GM19043 (cell line): ENCODE measurements around the gene ZIK1.

Experiments used
- ATAC-seq: cut with Tn5 transposase; IDR thresholded peaks from one replicate; pipeline ENCODE4 v1.9.1; 2021; ENCODE audit warnings: low read depth; ENCODE audit not compliant: unreplicated experiment

ZIK1 gene

DNA sequence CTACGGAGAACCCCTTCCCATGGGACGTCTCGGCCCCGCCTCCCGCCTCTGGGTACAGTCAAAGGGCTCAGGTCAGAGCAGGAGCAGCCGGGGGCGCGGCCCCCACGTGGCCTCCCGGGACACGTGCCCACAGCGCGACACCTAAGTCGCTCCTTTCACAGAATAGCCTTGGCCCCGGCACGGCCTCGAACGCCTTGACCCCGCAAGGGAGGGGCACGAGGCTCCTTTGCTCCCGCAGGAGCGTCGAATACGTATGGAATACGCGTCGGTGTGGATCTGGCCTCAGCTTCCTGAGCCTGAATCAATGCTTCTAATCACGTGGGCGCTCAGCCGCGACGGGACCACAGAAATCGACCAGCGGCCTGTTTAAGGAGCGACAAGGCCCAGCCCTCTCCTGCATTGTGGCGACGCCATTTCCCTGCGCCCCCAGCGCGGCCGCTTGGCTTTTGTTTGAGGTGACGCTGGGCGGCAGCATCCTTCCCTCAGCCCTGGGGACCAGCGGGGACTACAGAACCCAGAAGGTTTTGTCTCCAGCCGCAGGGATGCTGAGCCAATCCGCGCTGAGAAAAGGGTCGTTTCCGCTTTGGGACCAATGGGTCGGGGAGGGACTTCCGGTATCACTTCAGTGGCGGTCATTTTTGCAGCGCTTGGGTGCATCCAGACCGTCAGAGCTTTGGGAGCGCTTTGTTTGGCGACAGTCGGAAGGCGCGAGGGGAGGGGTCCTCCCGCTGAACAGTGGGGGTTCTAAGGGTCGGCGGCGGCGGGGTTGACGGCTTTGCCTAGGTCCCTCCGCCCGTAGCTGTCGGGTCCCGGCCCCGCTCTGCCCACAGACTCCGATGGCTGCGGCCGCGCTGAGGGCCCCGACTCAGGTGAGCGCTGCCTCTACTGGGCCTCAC lies at the start of gene ZIK1:
Gene ZIK1, plus strand, starts transcription at position 625 of the 896 bp plus-strand sequence. Its CDS starts 212 bp downstream, at position 837.
- ATAC-seq = peak; percentile 93

DNA sequence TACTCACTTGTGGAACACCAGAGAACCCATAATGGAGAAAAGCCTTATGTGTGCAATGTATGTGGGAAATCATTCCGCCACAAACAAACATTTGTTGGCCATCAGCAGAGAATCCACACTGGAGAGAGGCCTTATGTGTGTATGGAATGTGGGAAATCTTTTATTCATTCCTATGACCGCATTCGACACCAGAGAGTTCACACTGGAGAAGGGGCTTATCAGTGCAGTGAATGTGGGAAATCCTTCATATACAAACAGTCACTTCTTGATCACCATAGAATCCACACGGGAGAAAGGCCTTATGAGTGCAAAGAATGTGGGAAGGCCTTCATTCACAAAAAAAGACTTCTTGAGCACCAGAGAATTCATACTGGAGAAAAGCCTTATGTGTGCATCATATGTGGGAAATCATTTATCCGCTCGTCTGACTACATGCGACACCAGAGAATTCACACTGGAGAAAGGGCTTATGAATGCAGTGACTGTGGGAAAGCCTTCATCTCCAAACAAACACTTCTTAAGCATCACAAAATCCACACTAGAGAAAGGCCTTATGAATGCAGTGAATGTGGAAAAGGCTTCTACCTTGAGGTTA lies 45.9 kb upstream of the ZIK1 start:
- ATAC-seq = no peak

GRCh38 chr19:57546513-57546912 lies 37.4 kb upstream of the ZIK1 start:
- no peak for ATAC-seq

- no peak for ATAC-seq
These were observed 31.5 kb upstream of the ZIK1 start for GRCh38 chr19:57552432-57552831.

- no peak for ATAC-seq
These were observed 26.3 kb upstream of the ZIK1 start for GRCh38 chr19:57557659-57558058.

DNA sequence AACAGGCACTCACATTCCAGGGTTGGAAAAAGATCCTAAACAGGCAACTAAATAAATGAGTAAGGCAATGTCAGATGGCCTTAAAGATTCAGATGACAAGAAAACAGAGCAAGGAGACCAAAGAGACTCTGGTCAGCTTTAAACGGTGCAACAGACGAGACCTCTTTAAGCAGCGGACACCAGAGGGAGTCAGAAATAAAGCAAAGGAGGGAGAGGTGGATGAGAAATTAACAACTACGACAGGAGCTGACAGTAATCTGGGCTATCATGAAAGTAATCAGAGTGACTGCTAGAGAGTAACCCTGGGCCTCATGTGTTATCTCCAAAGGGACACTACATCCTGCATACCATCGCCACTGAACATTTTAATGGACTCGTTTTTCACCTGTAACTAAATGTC lies 25.4 kb upstream of the ZIK1 start:
- ATAC-seq = no peak

DNA sequence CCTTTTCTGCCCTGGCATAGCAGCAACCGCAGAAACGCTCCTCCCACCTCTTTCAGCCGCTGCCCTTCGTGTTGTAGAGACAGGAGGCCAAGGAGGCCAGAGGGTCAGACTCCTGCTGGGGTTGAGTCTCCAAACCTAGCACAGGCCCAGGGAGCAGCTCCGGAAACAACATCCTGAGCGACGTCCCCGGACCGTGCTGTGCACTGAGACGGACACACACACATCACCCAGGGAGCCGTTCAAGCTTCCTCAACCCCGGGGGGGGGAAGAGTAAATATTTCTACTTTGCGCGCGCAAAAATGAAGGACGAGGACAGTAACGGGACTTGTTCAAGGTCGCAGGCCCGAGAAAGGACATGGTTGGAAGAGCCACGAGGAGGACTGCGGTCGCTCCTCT lies 24.9 kb upstream of the ZIK1 start:
- no peak for ATAC-seq

GRCh38 chr19:57559404-57560025 lies 24.4 kb upstream of the ZIK1 start, which contains the start of gene ZNF550:
TSS of gene ZNF550 (minus strand) at chr19:57559863. CDS start at chr19:57559682, 181 bp downstream.
- peak; percentile 88 for ATAC-seq

GRCh38 chr19:57560049-57560491 lies 23.9 kb upstream of the ZIK1 start:
- no peak for ATAC-seq

- no peak for ATAC-seq
These were observed 20.4 kb upstream of the ZIK1 start for GRCh38 chr19:57563547-57563946.

DNA sequence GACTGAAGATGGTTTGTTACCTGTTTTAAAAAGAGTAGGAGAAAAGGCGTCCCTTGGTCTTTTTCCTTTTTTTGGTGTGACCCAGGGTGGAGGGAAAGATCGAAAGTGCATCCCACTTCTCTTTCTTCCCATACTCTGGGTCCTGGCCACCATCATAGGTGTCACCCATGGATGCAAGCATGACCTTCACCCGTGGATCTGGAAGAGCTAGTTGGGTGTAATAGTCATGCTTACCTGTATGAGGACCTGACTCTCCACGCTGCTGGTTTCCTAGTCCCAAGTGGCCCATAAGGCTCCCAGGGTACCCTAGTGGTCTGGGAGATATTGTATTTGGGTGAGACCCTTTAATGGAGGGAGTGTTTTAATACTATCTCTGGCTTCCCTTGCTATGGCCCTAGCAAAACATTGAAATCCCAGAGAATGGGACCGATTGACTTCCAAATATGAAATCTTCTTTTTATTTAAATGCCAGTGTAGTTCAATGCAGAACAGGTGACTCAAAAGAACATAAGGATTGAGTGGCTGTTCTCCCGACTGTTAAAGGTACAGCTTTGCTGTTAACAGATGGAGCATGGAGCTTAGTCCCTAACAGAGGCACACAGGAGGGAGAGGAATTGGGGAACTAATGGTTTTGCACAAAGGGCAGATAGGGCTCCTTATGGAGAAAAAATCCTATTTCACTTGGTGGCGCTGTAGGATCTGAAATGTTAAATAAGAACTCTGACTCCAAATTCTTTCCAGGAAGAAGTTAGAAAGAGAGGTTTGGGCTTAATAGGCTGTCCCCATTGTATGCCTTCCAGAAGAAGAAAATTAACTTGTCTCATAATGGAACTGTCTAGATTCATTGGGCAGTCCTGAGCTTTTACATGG lies 17.3 kb upstream of the ZIK1 start:
- ATAC-seq = no peak

DNA sequence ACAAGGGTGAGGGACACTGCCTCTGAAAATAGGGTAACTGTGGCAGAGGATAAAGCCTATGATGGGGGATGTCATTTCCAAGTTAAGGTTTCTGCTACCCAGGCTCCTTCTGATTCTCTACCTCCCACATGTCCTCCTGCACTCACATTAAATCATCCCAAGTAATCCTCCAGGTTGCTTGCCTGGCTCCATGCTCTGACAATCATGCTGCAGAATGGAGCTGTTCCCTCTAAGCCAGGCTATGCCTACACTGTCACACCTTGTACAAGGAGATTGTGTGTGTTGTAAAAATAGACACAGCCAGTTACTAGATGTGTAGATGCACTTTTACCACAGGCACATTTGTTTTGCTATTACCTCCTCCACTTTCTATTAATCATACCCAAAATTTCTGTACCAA lies 13.2 kb upstream of the ZIK1 start:
- ATAC-seq = no peak

GRCh38 chr19:57572415-57572947 lies 11.5 kb upstream of the ZIK1 start:
- no peak for ATAC-seq

DNA sequence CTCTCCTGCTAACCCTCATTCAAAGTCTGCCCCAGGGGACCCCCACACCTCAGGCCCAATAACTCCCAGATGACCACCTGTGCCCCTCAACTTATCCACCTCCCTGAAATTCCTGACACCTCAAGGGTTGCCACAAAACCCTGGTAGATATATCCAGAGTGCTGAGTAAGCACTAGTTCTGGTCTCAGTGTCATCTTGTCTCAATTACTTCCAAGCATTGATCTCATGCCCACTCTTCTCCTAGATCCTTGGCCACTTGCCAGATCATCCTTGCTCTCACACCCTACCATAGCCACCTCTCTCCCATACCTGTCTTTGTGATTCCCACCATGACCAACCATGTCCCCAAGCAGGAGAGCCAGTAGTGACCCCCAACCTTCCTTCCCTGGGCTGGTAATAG lies 7.3 kb upstream of the ZIK1 start:
- no peak for ATAC-seq

GRCh38 chr19:57578487-57579205 lies 5.3 kb upstream of the ZIK1 start, which contains the start of gene ZNF416:
TSS of gene ZNF416 (minus strand) at chr19:57578911. CDS start at chr19:57578704, 207 bp downstream.
- ATAC-seq = peak; percentile 97

DNA sequence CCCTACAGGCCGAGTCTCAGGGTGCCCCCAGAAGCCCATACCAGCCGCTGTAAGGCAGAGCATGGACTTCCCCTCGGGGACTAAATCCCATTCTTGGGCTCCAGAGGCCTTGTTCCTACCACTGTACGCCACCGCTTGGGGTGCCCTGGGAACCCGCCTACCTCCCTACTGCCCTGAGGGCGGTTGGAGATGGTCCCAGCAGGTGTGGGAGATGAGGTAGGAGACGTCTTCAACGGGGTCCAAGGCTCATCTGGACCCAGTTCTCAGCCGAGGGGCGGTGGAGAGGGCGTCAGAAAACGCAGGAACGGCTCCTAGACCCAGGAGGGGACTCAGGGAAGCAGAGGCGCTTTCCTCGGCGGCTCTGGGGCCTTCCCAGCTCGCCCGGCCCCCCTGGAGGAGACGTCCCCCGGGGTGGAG lies 833 bp upstream of the ZIK1 start:
- no peak for ATAC-seq

GRCh38 chr19:57587529-57587928 lies 3.6 kb downstream of the ZIK1 start:
- no peak for ATAC-seq

GRCh38 chr19:57599377-57599760 lies 15.4 kb downstream of the ZIK1 start:
- ATAC-seq = no peak

- ATAC-seq = peak; percentile 97
These were observed 15.9 kb downstream of the ZIK1 start, which contains the start of gene ZNF530 for GRCh38 chr19:57599761-57600383. TSS of gene ZNF530 (plus strand) at chr19:57599885. CDS start at chr19:57604346, 4,461 bp downstream.
